Smooth muscle cell (in vitro differentiated cells): ENCODE data around the gene HOOK2. TPM values are rescaled to one million over a fixed set of nuclear protein-coding genes. Genes with fewer than 3 reads are reported as not detected.
"Not testable (repeated sequence)": the region's sequence is repeated elsewhere in the genome, so short reads cannot be mapped to it uniquely, and the experiment has no call there.

Experiments
- DNase-seq: peaks from one replicate; lab custom pipeline; 2025; ENCODE audit not compliant: unreplicated experiment; lab: John Stamatoyannopoulos, UW
- H2AFZ ChIP-seq: fragments of 200-600 bp; sonication (generic); 2 replicates; pipeline ENCODE4 v1.6.0; 2016; ENCODE audit warnings: antibody characterized with exemption, low read depth, mild to moderate bottlenecking
- H3F3A ChIP-seq: fragments of 200-600 bp; sonication (generic); 2 replicates; pipeline ENCODE4 v1.6.0; 2017; ENCODE audit warnings: antibody characterized with exemption, low read depth
- H3K27ac ChIP-seq: fragments of 200-600 bp; sonication (generic); 2 replicates; pipeline ENCODE4 v1.5.1; 2016; ENCODE audit warnings: low read depth, mild to moderate bottlenecking
- H3K27me3 ChIP-seq: fragments of 200-600 bp; sonication (generic); 2 replicates; pipeline ENCODE4 v1.6.1; 2016; ENCODE audit warnings: low read depth, mild to moderate bottlenecking
- H3K36me3 ChIP-seq: fragments of 200-600 bp; sonication (generic); 2 replicates; pipeline ENCODE4 v1.5.1; 2016; ENCODE audit warnings: low read depth
- H3K4me1 ChIP-seq: fragments of 200-600 bp; sonication (generic); 2 replicates; pipeline ENCODE4 v1.5.1; 2016; ENCODE audit warnings: low read depth
- H3K4me2 ChIP-seq: fragments of 200-600 bp; sonication (generic); 2 replicates; pipeline ENCODE4 v1.6.0; 2016; ENCODE audit warnings: mild to moderate bottlenecking
- H3K4me3 ChIP-seq: fragments of 200-600 bp; sonication (generic); 2 replicates; pipeline ENCODE4 v1.5.1; 2016; ENCODE audit warnings: mild to moderate bottlenecking
- H3K79me2 ChIP-seq: fragments of 200-600 bp; sonication (generic); 2 replicates; pipeline ENCODE4 v1.6.0; 2016; ENCODE audit warnings: low read depth, mild to moderate bottlenecking
- H3K9ac ChIP-seq: fragments of 200-600 bp; sonication (generic); 2 replicates; pipeline ENCODE4 v1.6.0; 2016; ENCODE audit warnings: low read depth
- H3K9me3 ChIP-seq: fragments of 200-600 bp; sonication (generic); replicated peaks from 2 replicates; pipeline ENCODE4 v1.5.1; 2016; ENCODE audit warnings: low read depth
- H4K20me1 ChIP-seq: fragments of 200-600 bp; sonication (generic); 2 replicates; pipeline ENCODE4 v1.6.0; 2016; ENCODE audit warnings: low read depth
- CTCF ChIP-seq: fragments of 200-600 bp; sonication (generic); IDR thresholded peaks from 2 replicates; pipeline ENCODE4 v1.5.1; 2017; ENCODE audit warnings: borderline replicate concordance, mild to moderate bottlenecking, antibody characterized with exemption; ENCODE audit not compliant: insufficient read depth, poor library complexity, severe bottlenecking
- WGBS: methylation state at CpG from one replicate; pipeline ENCODE4 v1.1.7; 2016; ENCODE audit warnings: low lambda C conversion rate; 5-methylcytosine and 5-hydroxymethylcytosine counted together
- microRNA-seq: library from miRNA; unstranded; fragments of <30 nt; microRNA quantifications from one replicate; pipeline ENCODE4, GENCODE V29; 2016; ENCODE audit warnings: borderline number of aligned reads
- polyA plus RNA-seq: library from polyadenylated mRNA; unstranded; fragments of >200 nt; fragmentation: Nextera tagmentation; extraction: Ambion mirVana; gene quantifications from 2 replicates; pipeline ENCODE4 v1.2.1, GENCODE V29; 2016
- small RNA-seq: library from RNA; depleted of rRNA; stranded (forward); fragments of <200 nt; gene quantifications from one replicate; pipeline ENCODE3, GENCODE V24; 2014
- total RNA-seq: library from RNA; depleted of rRNA; stranded (reverse); fragments of >200 nt; gene quantifications from 2 replicates; pipeline ENCODE4 v1.2.3, GENCODE V29; 2014

The HOOK2 gene
- total and polyA plus RNA-seq, 2 experiments from 2014 or later = 14.6 to 20.5 TPM

- peaks cover 50% of the 10 kb centered on the region for H3K79me2 ChIP-seq
- no peak overlapping the region for H3K27ac ChIP-seq
- H3K9me3 ChIP-seq = no peaks in the 10 kb centered on the region
- H3K27me3 ChIP-seq = no peaks in the 10 kb centered on the region
- DNase-seq = no peak
- TF ChIP-seq CTCF = no peak
- H3K4me3 ChIP-seq = no peak overlapping the region
- WGBS = 96% methylated on average over 3 of the region's 3 CpGs
- H2AFZ ChIP-seq = no peak overlapping the region
- peaks cover 6% of the 10 kb centered on the region for H3F3A ChIP-seq
- peaks cover 3% of the 10 kb centered on the region for H3K36me3 ChIP-seq
- H3K4me2 ChIP-seq = no peak overlapping the region
- H3K4me1 ChIP-seq = peaks cover 4% of the 10 kb centered on the region
- peaks cover 46% of the 10 kb centered on the region for H4K20me1 ChIP-seq
- H3K9ac ChIP-seq = no peak overlapping the region
Observed at GRCh38 chr19:12715929-12716328, 59.4 kb downstream of the HOOK2 start.

- no peak overlapping the region for H3K4me3 ChIP-seq
- no peak overlapping the region for H3K4me2 ChIP-seq
- H2AFZ ChIP-seq = no peak overlapping the region
- no peaks in the 10 kb centered on the region for H3F3A ChIP-seq
- no peak overlapping the region for H3K27ac ChIP-seq
- H3K27me3 ChIP-seq = no peaks in the 10 kb centered on the region
- DNase-seq = no peak
- H3K9ac ChIP-seq = no peak overlapping the region
- H3K4me1 ChIP-seq = no peaks in the 10 kb centered on the region
- peaks cover 41% of the 10 kb centered on the region for H3K79me2 ChIP-seq
- H4K20me1 ChIP-seq = peaks cover 38% of the 10 kb centered on the region
- TF ChIP-seq CTCF = no peak
- H3K9me3 ChIP-seq = no peaks in the 10 kb centered on the region
- peaks cover 4% of the 10 kb centered on the region for H3K36me3 ChIP-seq
- 97% methylated on average over 15 of the region's 15 CpGs for WGBS
Observed at GRCh38 chr19:12715102-12715501, 60.2 kb downstream of the HOOK2 start.

- 96% methylated on average over 9 of the region's 9 CpGs for WGBS
- not testable (repeated sequence) for H3K36me3 ChIP-seq
Observed at GRCh38 chr19:12713304-12713703, 62.0 kb downstream of the HOOK2 start.

More at GRCh38 chr19:12713304-12713703, 62.0 kb downstream of the HOOK2 start:
- not testable (repeated sequence) for H3F3A ChIP-seq, H3K4me3 ChIP-seq, H3K9ac ChIP-seq, H3K9me3 ChIP-seq, H3K4me2 ChIP-seq, H3K27me3 ChIP-seq, H3K27ac ChIP-seq, DNase-seq, H2AFZ ChIP-seq, H3K4me1 ChIP-seq
- Histone ChIP-seq H3K79me2 (peaks cover 23% of the 10 kb centered on the region), H4K20me1 (peaks cover 22% of the 10 kb centered on the region)

Small RNAs within 50 kb of the gene (microRNA-seq; reads per million reads assigned to microRNA genes)
- gene MIR5684 = not detected

Small RNAs within 50 kb of the gene (small RNA-seq; reads per million reads assigned to genes)
- not detected for gene MIR5684

Other genes starting within 250 kb of the HOOK2 start
- 6.5 and 6.9 TPM in 2 replicates for gene ZNF564, start 224.1 kb downstream of the HOOK2 start, total RNA-seq
- gene ZNF564, start 224.1 kb downstream of the HOOK2 start, polyA plus RNA-seq = 2.8 and 3.6 TPM in 2 replicates
- gene ZNF490, start 164.7 kb downstream of the HOOK2 start, total RNA-seq = 3.8 and 7.1 TPM in 2 replicates
- gene ZNF490, start 164.7 kb downstream of the HOOK2 start, polyA plus RNA-seq = 1.1 and 1.4 TPM in 2 replicates
- 17.4 and 25.9 TPM in 2 replicates for gene ZNF791, start 164.6 kb downstream of the HOOK2 start, total RNA-seq
- 15.3 and 20.6 TPM in 2 replicates for gene ZNF791, start 164.6 kb downstream of the HOOK2 start, polyA plus RNA-seq
- 69.2 and 77.9 TPM in 2 replicates for gene MAN2B1, start 108.8 kb downstream of the HOOK2 start, total RNA-seq
- gene MAN2B1, start 108.8 kb downstream of the HOOK2 start, polyA plus RNA-seq = 46.1 and 51.0 TPM in 2 replicates
- 4.8 and 12.4 TPM in 2 replicates for gene WDR83, start 108.7 kb downstream of the HOOK2 start, total RNA-seq
- gene WDR83, start 108.7 kb downstream of the HOOK2 start, polyA plus RNA-seq = 21.6 TPM in 2 replicates
- gene DHPS, start 93.7 kb downstream of the HOOK2 start, total RNA-seq = 44.0 and 67.6 TPM in 2 replicates
- 43.9 and 57.3 TPM in 2 replicates for gene DHPS, start 93.7 kb downstream of the HOOK2 start, polyA plus RNA-seq
- not detected in 2 replicates for gene GNG14, start 87.6 kb downstream of the HOOK2 start, total RNA-seq
- gene GNG14, start 87.6 kb downstream of the HOOK2 start, polyA plus RNA-seq = 2.0 TPM in 1 of 2 replicates, not detected in the other
- gene FBXW9, start 78.9 kb downstream of the HOOK2 start, total RNA-seq = 9.1 and 9.5 TPM in 2 replicates
- 16.7 and 17.3 TPM in 2 replicates for gene FBXW9, start 78.9 kb downstream of the HOOK2 start, polyA plus RNA-seq
- gene TNPO2, start 51.6 kb downstream of the HOOK2 start, total RNA-seq = 43.0 and 45.4 TPM in 2 replicates
- 8.7 and 10.7 TPM in 2 replicates for gene TNPO2, start 51.6 kb downstream of the HOOK2 start, polyA plus RNA-seq
- 156 and 171 TPM in 2 replicates for gene TRIR, start 40.9 kb downstream of the HOOK2 start, total RNA-seq
- gene TRIR, start 40.9 kb downstream of the HOOK2 start, polyA plus RNA-seq = 191 and 212 TPM in 2 replicates
- 46.8 and 51.4 TPM in 2 replicates for gene GET3, start 38.1 kb downstream of the HOOK2 start, total RNA-seq
- 99.6 and 106 TPM in 2 replicates for gene GET3, start 38.1 kb downstream of the HOOK2 start, polyA plus RNA-seq
- not detected in 2 replicates for gene BEST2, start 23.8 kb downstream of the HOOK2 start, total RNA-seq
- 0.30 TPM in 1 of 2 replicates, not detected in the other for gene BEST2, start 23.8 kb downstream of the HOOK2 start, polyA plus RNA-seq
- gene JUNB, start 15.9 kb upstream of the HOOK2 start, total RNA-seq = 687 and 756 TPM in 2 replicates
- gene JUNB, start 15.9 kb upstream of the HOOK2 start, polyA plus RNA-seq = 1,281 and 1,575 TPM in 2 replicates
- gene PRDX2, start 26.2 kb upstream of the HOOK2 start, total RNA-seq = 351 and 400 TPM in 2 replicates
- gene PRDX2, start 26.2 kb upstream of the HOOK2 start, polyA plus RNA-seq = 371 and 391 TPM in 2 replicates
- not detected in 2 replicates for gene THSD8, start 26.5 kb upstream of the HOOK2 start, total RNA-seq
- 8.0 and 10.1 TPM in 2 replicates for gene THSD8, start 26.5 kb upstream of the HOOK2 start, polyA plus RNA-seq
- 8.7 and 15.7 TPM in 2 replicates for gene RNASEH2A, start 31.0 kb upstream of the HOOK2 start, total RNA-seq
- 34.8 and 34.9 TPM in 2 replicates for gene RNASEH2A, start 31.0 kb upstream of the HOOK2 start, polyA plus RNA-seq
- 4.6 TPM in 1 of 2 replicates, not detected in the other for gene RTBDN, start 59.0 kb upstream of the HOOK2 start, total RNA-seq
- 1.7 TPM in 1 of 2 replicates, not detected in the other for gene RTBDN, start 59.0 kb upstream of the HOOK2 start, polyA plus RNA-seq
- gene MAST1, start 63.0 kb upstream of the HOOK2 start, total RNA-seq = 0.99 and 3.2 TPM in 2 replicates
- 2.0 and 2.7 TPM in 2 replicates for gene MAST1, start 63.0 kb upstream of the HOOK2 start, polyA plus RNA-seq
- gene DNASE2, start 105.9 kb upstream of the HOOK2 start, total RNA-seq = 19.5 and 26.3 TPM in 2 replicates
- 44.9 and 48.1 TPM in 2 replicates for gene DNASE2, start 105.9 kb upstream of the HOOK2 start, polyA plus RNA-seq
- not detected in 2 replicates for gene KLF1, start 111.6 kb upstream of the HOOK2 start, total RNA-seq
- 0.09 TPM in 1 of 2 replicates, not detected in the other for gene KLF1, start 111.6 kb upstream of the HOOK2 start, polyA plus RNA-seq
- gene GCDH, start 115.6 kb upstream of the HOOK2 start, total RNA-seq = 9.7 and 17.4 TPM in 2 replicates
- 10.9 and 15.3 TPM in 2 replicates for gene GCDH, start 115.6 kb upstream of the HOOK2 start, polyA plus RNA-seq
- 0.90 and 1.4 TPM in 2 replicates for gene SYCE2, start 143.7 kb upstream of the HOOK2 start, total RNA-seq
- 0.91 and 2.9 TPM in 2 replicates for gene SYCE2, start 143.7 kb upstream of the HOOK2 start, polyA plus RNA-seq
- 28.6 and 46.1 TPM in 2 replicates for gene FARSA, start 158.2 kb upstream of the HOOK2 start, total RNA-seq
- 86.9 and 94.0 TPM in 2 replicates for gene FARSA, start 158.2 kb upstream of the HOOK2 start, polyA plus RNA-seq
- 800 and 956 TPM in 2 replicates for gene CALR, start 163.1 kb upstream of the HOOK2 start, total RNA-seq
- 640 and 833 TPM in 2 replicates for gene CALR, start 163.1 kb upstream of the HOOK2 start, polyA plus RNA-seq
- gene RAD23A, start 170.3 kb upstream of the HOOK2 start, total RNA-seq = 74.4 and 97.1 TPM in 2 replicates
- 176 and 191 TPM in 2 replicates for gene RAD23A, start 170.3 kb upstream of the HOOK2 start, polyA plus RNA-seq
- gene GADD45GIP1, start 181.7 kb upstream of the HOOK2 start, total RNA-seq = 51.5 and 51.6 TPM in 2 replicates
- 152 and 153 TPM in 2 replicates for gene GADD45GIP1, start 181.7 kb upstream of the HOOK2 start, polyA plus RNA-seq
- gene DAND5, start 194.0 kb upstream of the HOOK2 start, total RNA-seq = not detected in 2 replicates
- 0.18 TPM in 1 of 2 replicates, not detected in the other for gene DAND5, start 194.0 kb upstream of the HOOK2 start, polyA plus RNA-seq
- 2.3 TPM in 2 replicates for gene NFIX, start 219.9 kb upstream of the HOOK2 start, total RNA-seq
- gene NFIX, start 219.9 kb upstream of the HOOK2 start, polyA plus RNA-seq = 1.8 and 1.9 TPM in 2 replicates